HUES48 (cell line): ENCODE results near the gene FBLN1.
"Not testable (repeated sequence)": the region's sequence is repeated elsewhere in the genome, so short reads cannot be mapped to it uniquely, and the experiment has no call there.

Source experiments
- H3K27ac ChIP-seq: one replicate; pipeline ENCODE4 v1.7.0; 2013; ENCODE audit warnings: low read depth, low read length, inconsistent platforms
- H3K27me3 ChIP-seq: 2 replicates; pipeline ENCODE4 v1.6.1; 2013; ENCODE audit warnings: mild to moderate bottlenecking, low read length; ENCODE audit not compliant: control insufficient read depth, insufficient read depth
- H3K36me3 ChIP-seq: 2 replicates; pipeline ENCODE4 v1.6.1; 2013; ENCODE audit warnings: low read length; ENCODE audit not compliant: control insufficient read depth, insufficient read depth
- H3K4me1 ChIP-seq: 2 replicates; pipeline ENCODE4 v1.6.1; 2013; ENCODE audit warnings: mild to moderate bottlenecking, low read length; ENCODE audit not compliant: control insufficient read depth, insufficient read depth
- H3K4me3 ChIP-seq: 2 replicates; pipeline ENCODE4 v1.5.1; 2013; ENCODE audit warnings: mild to moderate bottlenecking, low read depth, low read length
- H3K9ac ChIP-seq: 2 replicates; pipeline ENCODE4 v1.6.1; 2013; ENCODE audit warnings: mild to moderate bottlenecking, low read depth, low read length, moderate library complexity
- H3K9me3 ChIP-seq: 2 replicates; pipeline ENCODE4 v1.6.1; 2013; ENCODE audit warnings: low read length; ENCODE audit not compliant: control insufficient read depth, insufficient read depth

FBLN1 gene

DNA sequence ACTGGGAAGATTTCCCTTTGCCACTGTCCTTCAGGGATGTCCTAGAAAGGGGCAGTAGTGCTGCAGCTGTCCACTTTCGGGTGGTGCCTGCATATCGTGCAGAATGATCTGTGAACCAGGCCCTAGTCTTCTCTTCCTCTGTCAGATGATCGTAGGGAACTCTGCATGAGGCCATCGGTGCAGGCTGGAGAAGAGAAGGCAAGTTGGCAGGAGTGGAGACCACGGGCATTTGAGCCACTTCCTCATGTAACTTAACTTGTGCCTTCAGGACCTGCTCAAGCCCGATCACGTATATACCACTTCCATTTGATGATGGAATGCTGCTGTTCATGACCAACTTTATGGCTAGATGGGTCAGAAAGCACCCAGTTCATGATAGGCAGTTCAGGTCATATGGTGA is 55.2 kb downstream of the FBLN1 start:
- not testable (repeated sequence) for H3K27me3 ChIP-seq, H3K27ac ChIP-seq, H3K4me1 ChIP-seq, H3K9me3 ChIP-seq, H3K9ac ChIP-seq, H3K4me3 ChIP-seq
- peaks cover 27% of the 10 kb centered on the region for H3K36me3 ChIP-seq

DNA sequence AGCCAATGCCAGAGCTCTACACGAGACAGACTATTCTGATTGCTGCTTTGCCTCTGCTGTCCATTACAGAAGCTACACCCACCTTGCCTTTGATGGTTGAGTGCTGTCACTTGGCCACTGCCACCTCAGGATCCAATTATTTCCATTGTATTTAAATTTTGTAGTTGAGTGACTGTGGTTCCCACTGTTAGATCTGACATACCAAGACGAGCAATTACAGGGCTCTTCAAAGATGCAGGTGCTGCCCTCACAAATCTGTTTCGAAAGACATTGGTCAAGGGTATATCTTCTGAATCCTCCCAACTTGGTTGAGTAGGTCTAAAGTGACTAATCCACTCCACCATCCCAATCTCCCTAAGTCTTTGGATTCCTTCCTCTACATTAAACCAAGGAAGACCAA is 57.4 kb downstream of the FBLN1 start:
- H3K4me3 ChIP-seq, H3K27ac ChIP-seq, H3K27me3 ChIP-seq, H3K9ac ChIP-seq, H3K4me1 ChIP-seq, H3K9me3 ChIP-seq: not testable (repeated sequence)
- H3K36me3 ChIP-seq: peaks cover 26% of the 10 kb centered on the region

DNA sequence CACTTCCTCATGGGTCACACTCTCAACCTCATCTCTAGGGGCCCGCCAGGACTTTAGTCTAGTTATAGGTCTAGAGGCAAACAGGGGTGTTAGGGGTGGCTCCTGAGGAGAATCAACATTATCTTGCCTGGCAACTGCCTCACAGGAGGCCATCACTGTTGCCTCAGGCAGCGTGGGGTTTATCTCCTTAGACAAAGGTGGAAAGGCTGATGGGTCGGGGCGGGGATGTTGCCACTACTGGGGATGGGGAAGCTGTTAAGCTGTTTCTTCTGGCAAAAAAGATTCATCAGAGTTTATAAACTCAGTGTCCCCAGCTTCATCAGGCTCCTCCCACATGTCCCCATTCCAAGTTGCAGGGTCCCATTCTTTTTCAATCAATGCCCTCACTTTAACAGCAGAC is 58.1 kb downstream of the FBLN1 start:
- not testable (repeated sequence) for H3K4me3 ChIP-seq, H3K27ac ChIP-seq, H3K27me3 ChIP-seq, H3K4me1 ChIP-seq, H3K9me3 ChIP-seq, H3K9ac ChIP-seq
- H3K36me3 ChIP-seq: peaks cover 25% of the 10 kb centered on the region

DNA sequence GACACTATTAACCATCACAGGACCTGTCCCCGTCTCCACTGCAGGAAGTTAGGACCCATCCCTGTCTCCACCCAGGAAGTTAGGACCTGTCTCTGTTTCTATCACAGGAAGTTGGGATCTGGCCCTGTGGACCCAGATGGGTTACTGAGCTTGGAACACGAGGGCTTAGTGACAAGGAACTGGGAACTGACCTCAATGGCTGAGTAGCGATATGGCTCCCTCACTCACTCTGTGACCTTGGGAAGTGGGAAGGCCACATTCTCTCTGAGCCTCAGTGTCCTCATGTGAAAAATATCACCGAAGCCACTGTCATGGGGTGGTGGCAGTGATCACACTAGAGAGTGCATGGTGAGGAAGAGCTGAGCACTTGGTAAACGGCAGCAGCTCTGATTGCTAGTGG is 59.4 kb downstream of the FBLN1 start:
- H3K27ac ChIP-seq: no peak overlapping the region
- H3K9me3 ChIP-seq: peaks cover 7% of the 10 kb centered on the region
- H3K36me3 ChIP-seq: peaks cover 20% of the 10 kb centered on the region
- H3K9ac ChIP-seq: no peak overlapping the region
- peaks cover 7% of the 10 kb centered on the region; the same call in 1 of the 2 replicates for H3K4me1 ChIP-seq
- no peak overlapping the region for H3K4me3 ChIP-seq
- H3K27me3 ChIP-seq: no peaks in the 10 kb centered on the region

DNA sequence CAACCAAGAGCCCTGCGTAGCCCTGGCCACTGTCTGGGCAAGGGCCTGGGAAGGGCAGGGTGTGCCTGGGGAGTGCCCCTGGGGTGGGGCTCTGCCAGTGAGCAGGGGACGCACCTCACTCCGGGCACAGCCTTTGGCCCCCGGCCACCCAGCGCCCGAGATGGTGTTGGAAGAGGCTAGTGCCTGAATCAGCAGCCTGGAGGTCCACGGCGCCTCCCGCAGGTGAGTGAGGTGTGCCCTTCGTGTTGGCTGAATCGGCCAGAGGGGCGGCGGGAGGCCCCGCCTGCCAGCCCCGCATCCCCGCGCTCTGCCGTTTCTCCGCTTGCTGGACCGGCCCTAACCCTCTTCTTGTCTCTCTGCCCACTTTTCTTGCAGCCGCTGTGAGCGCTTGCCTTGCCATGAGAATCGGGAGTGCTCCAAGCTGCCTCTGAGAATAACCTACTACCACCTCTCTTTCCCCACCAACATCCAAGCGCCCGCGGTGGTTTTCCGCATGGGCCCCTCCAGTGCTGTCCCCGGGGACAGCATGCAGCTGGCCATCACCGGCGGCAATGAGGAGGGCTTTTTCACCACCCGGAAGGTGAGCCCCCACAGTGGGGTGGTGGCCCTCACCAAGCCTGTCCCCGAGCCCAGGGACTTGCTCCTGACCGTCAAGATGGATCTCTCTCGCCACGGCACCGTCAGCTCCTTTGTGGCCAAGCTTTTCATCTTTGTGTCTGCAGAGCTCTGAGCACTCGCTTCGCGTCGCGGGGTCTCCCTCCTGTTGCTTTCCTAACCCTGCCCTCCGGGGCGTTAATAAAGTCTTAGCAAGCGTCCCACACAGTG is 60.1 kb downstream of the FBLN1 start:
- Histone ChIP-seq H3K4me3 (no peak overlapping the region), H3K9me3 (peaks cover 7% of the 10 kb centered on the region), H3K36me3 (peaks cover 15% of the 10 kb centered on the region; the same call in 1 of the 2 replicates), H3K27me3 (no peaks in the 10 kb centered on the region), H3K4me1 (peaks cover 7% of the 10 kb centered on the region; the same call in 1 of the 2 replicates), H3K27ac (no peak overlapping the region), H3K9ac (no peak overlapping the region)

GRCh38 chr22:45563362-45564040 is 60.8 kb downstream of the FBLN1 start:
- Histone ChIP-seq H3K27me3 (no peaks in the 10 kb centered on the region), H3K9me3 (peaks cover 7% of the 10 kb centered on the region), H3K9ac (no peak overlapping the region), H3K27ac (no peak overlapping the region), H3K36me3 (peaks cover 11% of the 10 kb centered on the region; the same call in 1 of the 2 replicates), H3K4me1 (peaks cover 7% of the 10 kb centered on the region; the same call in 1 of the 2 replicates), H3K4me3 (no peak overlapping the region)

GRCh38 chr22:45564349-45565030 is 61.8 kb downstream of the FBLN1 start:
- H3K36me3 ChIP-seq: peaks cover 4% of the 10 kb centered on the region; the same call in 1 of the 2 replicates
- no peak overlapping the region for H3K4me3 ChIP-seq
- H3K9ac ChIP-seq: no peak overlapping the region
- H3K27me3 ChIP-seq: no peaks in the 10 kb centered on the region
- H3K27ac ChIP-seq: no peak overlapping the region
- peaks cover 4% of the 10 kb centered on the region; the same call in 1 of the 2 replicates for H3K9me3 ChIP-seq
- peaks cover 7% of the 10 kb centered on the region; the same call in 1 of the 2 replicates for H3K4me1 ChIP-seq

DNA sequence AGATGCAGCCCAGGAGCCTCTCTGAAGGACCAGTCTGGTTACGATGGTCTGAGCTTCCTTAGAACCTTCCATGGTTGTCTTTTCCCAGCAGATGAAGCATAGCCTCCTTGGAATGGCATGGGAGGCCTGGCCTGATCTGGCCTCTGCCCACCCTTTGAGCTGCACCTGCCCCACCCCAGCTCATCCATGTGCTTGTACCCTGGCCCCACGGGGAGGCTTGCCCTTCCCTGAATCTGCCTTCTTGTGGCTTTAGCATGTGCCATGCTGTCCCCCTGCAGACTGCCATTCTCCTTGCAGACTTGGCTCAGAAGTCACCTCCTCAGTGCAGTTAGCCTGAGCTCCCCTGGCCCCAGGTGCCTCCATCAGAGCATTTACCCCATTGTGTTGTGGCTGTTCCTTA is 62.5 kb downstream of the FBLN1 start:
- Histone ChIP-seq H3K27me3 (no peaks in the 10 kb centered on the region), H3K4me3 (no peak overlapping the region), H3K9ac (no peak overlapping the region), H3K9me3 (peaks cover 2% of the 10 kb centered on the region; the same call in 1 of the 2 replicates), H3K36me3 (peaks cover 4% of the 10 kb centered on the region; the same call in 1 of the 2 replicates), H3K27ac (no peak overlapping the region), H3K4me1 (peaks cover 7% of the 10 kb centered on the region; the same call in 1 of the 2 replicates)

GRCh38 chr22:45565973-45566372 is 63.3 kb downstream of the FBLN1 start:
- H3K36me3 ChIP-seq: peaks cover 4% of the 10 kb centered on the region; the same call in 1 of the 2 replicates
- H3K4me3 ChIP-seq: no peak overlapping the region
- H3K9ac ChIP-seq: no peak overlapping the region
- H3K27me3 ChIP-seq: no peaks in the 10 kb centered on the region
- H3K4me1 ChIP-seq: peaks cover 7% of the 10 kb centered on the region; the same call in 1 of the 2 replicates
- 0 out of 2 replicates have a peak, but pooled peaks cover 7% of the 10 kb centered on the region for H3K9me3 ChIP-seq
- H3K27ac ChIP-seq: no peak overlapping the region

GRCh38 chr22:45568213-45568612 is 65.5 kb downstream of the FBLN1 start:
- Histone ChIP-seq H3K4me3 (no peak overlapping the region), H3K27me3 (no peaks in the 10 kb centered on the region)

More at GRCh38 chr22:45568213-45568612, 65.5 kb downstream of the FBLN1 start:
- Histone ChIP-seq H3K36me3 (peaks cover 2% of the 10 kb centered on the region; the same call in 1 of the 2 replicates), H3K9ac (no peak overlapping the region), H3K9me3 (peaks cover 13% of the 10 kb centered on the region; the same call in 1 of the 2 replicates), H3K27ac (no peak overlapping the region), H3K4me1 (peaks cover 7% of the 10 kb centered on the region; the same call in 1 of the 2 replicates)
